A673 (cell line): Measurements from ENCODE around the gene SEMA5B. TPM values are rescaled to one million over a fixed set of nuclear protein-coding genes. Genes with fewer than 3 reads are reported as not detected.

Experiments
- BruUV-seq: library from RNA; stranded (reverse); fragments of 400-500 nt; replicated peaks from 2 replicates; lab custom pipeline; 2021; lab: Mats Ljungman, UMichigan
- CTCF ChIA-PET: fragments of 300-600 bp; sonication (Branson Sonifier 250); formaldehyde crosslinking; loops from one replicate; lab custom pipeline; 2022; ENCODE audit warnings: antibody characterized with exemption; lab: Charles Lee
- POLR2A ChIA-PET: fragments of 300-600 bp; sonication (Branson Sonifier 250); formaldehyde crosslinking; loops from one replicate; lab custom pipeline; 2022; ENCODE audit warnings: antibody characterized with exemption; ENCODE audit not compliant: low non-redundant PET; lab: Charles Lee
- DNase-seq: peaks from one replicate; pipeline ENCODE4 v3.0.0-alpha.2; 2015; ENCODE audit warnings: low spot score
- H3K27ac ChIP-seq: fragments of 200-600 bp; sonication (generic); 2 replicates; pipeline ENCODE4 v1.5.1; 2016; ENCODE audit warnings: mixed run types, low read depth, mild to moderate bottlenecking, mixed read lengths, antibody characterized with exemption, low read length; ENCODE audit not compliant: poor library complexity, severe bottlenecking
- H3K27me3 ChIP-seq: fragments of 200-600 bp; sonication (generic); replicated peaks from 2 replicates; pipeline ENCODE4 v1.6.1; 2017; ENCODE audit warnings: mixed run types, low read depth, mild to moderate bottlenecking, mixed read lengths, antibody characterized with exemption, low read length; ENCODE audit not compliant: insufficient read depth, poor library complexity
- H3K36me3 ChIP-seq: fragments of 200-600 bp; sonication (generic); 2 replicates; pipeline ENCODE4 v1.6.1; 2016; ENCODE audit warnings: mixed run types, mild to moderate bottlenecking, mixed read lengths, antibody characterized with exemption, low read length; ENCODE audit not compliant: insufficient read depth, poor library complexity, severe bottlenecking
- H3K4me1 ChIP-seq: fragments of 200-600 bp; sonication (generic); 2 replicates; pipeline ENCODE4 v1.6.1; 2017; ENCODE audit warnings: mixed run types, mild to moderate bottlenecking, mixed read lengths, antibody characterized with exemption, low read length; ENCODE audit not compliant: insufficient read depth, poor library complexity, severe bottlenecking
- H3K4me3 ChIP-seq: fragments of 200-600 bp; sonication (generic); 2 replicates; pipeline ENCODE4 v1.5.1; 2016; ENCODE audit warnings: low read depth, mixed run types, mild to moderate bottlenecking, mixed read lengths, low read length; ENCODE audit not compliant: poor library complexity, severe bottlenecking
- H3K9me3 ChIP-seq: fragments of 200-600 bp; sonication (generic); 2 replicates; pipeline ENCODE4 v1.6.1; 2016; ENCODE audit warnings: mixed run types, low read depth, mild to moderate bottlenecking, mixed read lengths, antibody characterized with exemption, low read length; ENCODE audit not compliant: poor library complexity, severe bottlenecking
- CTCF ChIP-seq: fragments of 300-800, 200-600 bp; sonication (generic); conservative IDR thresholded peaks from 2 replicates; pipeline ENCODE4 v1.5.1; 2017; ENCODE audit warnings: low read depth, mild to moderate bottlenecking, antibody characterized with exemption, low read length, moderate library complexity, mixed read lengths
- EZH2 ChIP-seq: fragments of 200-600 bp; sonication (generic); IDR thresholded peaks from 2 replicates; pipeline ENCODE4 v1.6.1; 2017; ENCODE audit warnings: borderline replicate concordance, low read depth, mild to moderate bottlenecking, mixed read lengths, antibody characterized with exemption, low read length; ENCODE audit not compliant: poor library complexity, severe bottlenecking
- intact Hi-C: fragments of 100-400 bp; cut with micrococcal nuclease; formaldehyde crosslinking; loops from one replicate; pipeline ENCODE4 v1.10.0; 2022; ENCODE audit not compliant: unreplicated experiment
- total RNA-seq: library from RNA; stranded (reverse); gene quantifications from 2 replicates; pipeline ENCODE4 v1.2.3, GENCODE V29; 2021

Gene SEMA5B
- total RNA-seq, 1 experiment from 2014 or later, result 7.6 TPM

GRCh38 chr3:123034996-123035395 is 7.4 kb upstream of the SEMA5B start:
- Histone ChIP-seq H3K4me3 (no peak overlapping the region), H3K4me1 (no peaks in the 10 kb centered on the region), H3K27me3 (peaks cover 29% of the 10 kb centered on the region), H3K27ac (no peak overlapping the region), H3K36me3 (no peaks in the 10 kb centered on the region), H3K9me3 (no peaks in the 10 kb centered on the region)
- DNase-seq, result no peak
- BruUV-seq, result no TSS peak
- CTCF ChIA-PET, result no interaction called here
- POLR2A ChIA-PET, result no interaction called here
- intact Hi-C loops, result loop anchor here (5.0 kb wide), 1 partner anchor 1488 kb away; the partner anchor contains the start of gene POLQ
- no peak for TF ChIP-seq EZH2
- TF ChIP-seq CTCF, result no peak

GRCh38 chr3:123034120-123034519 is 6.6 kb upstream of the SEMA5B start:
- no peaks in the 10 kb centered on the region for H3K36me3 ChIP-seq
- no TSS peak for BruUV-seq
- no peaks in the 10 kb centered on the region for H3K4me1 ChIP-seq
- H3K9me3 ChIP-seq, result no peaks in the 10 kb centered on the region
- H3K4me3 ChIP-seq, result no peak overlapping the region
- no peak for DNase-seq
- TF ChIP-seq EZH2 (no peak), CTCF (no peak)
- ChIA-PET POLR2A (no interaction called here), CTCF (no interaction called here)
- intact Hi-C loops, result loop anchor here (5.0 kb wide), 1 partner anchor 1487 kb away; the partner anchor contains the start of gene POLQ
- H3K27ac ChIP-seq, result no peak overlapping the region
- H3K27me3 ChIP-seq, result peaks cover 30% of the 10 kb centered on the region

GRCh38 chr3:123032057-123032456 is 4.5 kb upstream of the SEMA5B start:
- intact Hi-C loops, result loop anchor here (5.0 kb wide), 1 partner anchor 1485 kb away; the partner anchor contains the start of gene POLQ
- ChIA-PET POLR2A (no interaction called here), CTCF (interaction anchor here (0.6 kb wide), 1 partner anchor 479 kb away, joined by 4 read pairs; no protein-coding TSS in a partner anchor)
- Histone ChIP-seq H3K27ac (no peak overlapping the region), H3K4me3 (no peak overlapping the region), H3K27me3 (peaks cover 43% of the 10 kb centered on the region), H3K4me1 (peaks cover 13% of the 10 kb centered on the region), H3K36me3 (no peaks in the 10 kb centered on the region), H3K9me3 (no peaks in the 10 kb centered on the region)
- no peak for TF ChIP-seq EZH2
- no peak for DNase-seq
- BruUV-seq, result no TSS peak

- H3K9me3 ChIP-seq, result no peaks in the 10 kb centered on the region
- no peak for TF ChIP-seq EZH2
- no peak for TF ChIP-seq CTCF
- ChIA-PET CTCF (interaction anchor here (0.7 kb wide), 1 partner anchor 250 kb away, joined by 12 read pairs; no protein-coding TSS in a partner anchor), POLR2A (no interaction called here)
- DNase-seq, result peak; percentile 32
- H3K27ac ChIP-seq, result no peak overlapping the region
- intact Hi-C loops, result loop anchor here (5.0 kb wide), 1 partner anchor 1484 kb away; the partner anchor contains the start of gene POLQ
- peaks cover 52% of the 10 kb centered on the region for H3K27me3 ChIP-seq
- no peak overlapping the region for H3K4me3 ChIP-seq
- peaks cover 18% of the 10 kb centered on the region for H3K4me1 ChIP-seq
- no peaks in the 10 kb centered on the region for H3K36me3 ChIP-seq
- no TSS peak for BruUV-seq
These were observed 3.5 kb upstream of the SEMA5B start for GRCh38 chr3:123031051-123031450.
